Chondrocyte (in vitro differentiated cells): Measurements from ENCODE around the gene EHMT1. TPM values are rescaled to one million over a fixed set of nuclear protein-coding genes. Genes with fewer than 3 reads are reported as not detected.
A peak's percentile ranks its signal among the peaks of the same experiment; 100 is the strongest.

Source experiments
- DNase-seq: peaks from one replicate; pipeline ENCODE4 v3.0.0; 2021; ENCODE audit warnings: mixed read lengths, low spot score
- H3K27ac Mint-ChIP-seq: one replicate; pipeline ENCODE4 v1.8.0; 2021; ENCODE audit warnings: mild to moderate bottlenecking, moderate library complexity, mixed read lengths; ENCODE audit not compliant: unreplicated experiment
- H3K27me3 Mint-ChIP-seq: 2 replicates; pipeline ENCODE4 v1.8.0; 2021; ENCODE audit warnings: low read depth, mixed read lengths
- H3K36me3 Mint-ChIP-seq: 2 replicates; pipeline ENCODE4 v1.8.0; 2021; ENCODE audit warnings: low read depth, mixed read lengths
- H3K4me1 Mint-ChIP-seq: 2 replicates; pipeline ENCODE4 v1.8.0; 2021; ENCODE audit warnings: low read depth, mild to moderate bottlenecking, mixed read lengths
- H3K4me3 Mint-ChIP-seq: one replicate; pipeline ENCODE4 v1.8.0; 2021; ENCODE audit warnings: mild to moderate bottlenecking, moderate library complexity, mixed read lengths; ENCODE audit not compliant: unreplicated experiment
- H3K9me3 Mint-ChIP-seq: 2 replicates; pipeline ENCODE4 v1.8.0; 2021; ENCODE audit warnings: low read depth, mixed read lengths
- CTCF ChIP-seq: fragments of 200-600 bp; sonication (generic); IDR thresholded peaks from 2 replicates; pipeline ENCODE4 v1.5.0; 2021; ENCODE audit warnings: antibody characterized with exemption, mild to moderate bottlenecking, moderate library complexity
- total RNA-seq: library from RNA; stranded (reverse); gene quantifications from 3 replicates; pipeline ENCODE4 v1.2.1, GENCODE V29; 2021

Gene EHMT1
- total RNA-seq, 1 donor from 2014 or later = 61.0 TPM

GRCh38 chr9:137739371-137740309 is 120.8 kb downstream of the EHMT1 start:
- peaks cover 2% of the 10 kb centered on the region for H3K9me3 Mint-ChIP-seq
- H3K4me1 Mint-ChIP-seq = peaks cover 11% of the 10 kb centered on the region
- peaks cover 18% of the 10 kb centered on the region for H3K36me3 Mint-ChIP-seq
- H3K4me3 Mint-ChIP-seq = no peak overlapping the region
- peak overlapping the region; percentile 68 for H3K27ac Mint-ChIP-seq
- H3K27me3 Mint-ChIP-seq = no peaks in the 10 kb centered on the region
- DNase-seq = no peak
- no peak for TF ChIP-seq CTCF

GRCh38 chr9:137740312-137740711 is 121.5 kb downstream of the EHMT1 start:
- no peak overlapping the region for H3K4me3 Mint-ChIP-seq
- peak overlapping the region; percentile 68 for H3K27ac Mint-ChIP-seq
- DNase-seq = no peak
- H3K36me3 Mint-ChIP-seq = peaks cover 19% of the 10 kb centered on the region
- H3K9me3 Mint-ChIP-seq = peaks cover 2% of the 10 kb centered on the region
- peaks cover 11% of the 10 kb centered on the region for H3K4me1 Mint-ChIP-seq
- H3K27me3 Mint-ChIP-seq = no peaks in the 10 kb centered on the region
- TF ChIP-seq CTCF = peak; percentile 38

GRCh38 chr9:137741330-137741729 is 122.5 kb downstream of the EHMT1 start:
- H3K27ac Mint-ChIP-seq = no peak overlapping the region
- no peak for TF ChIP-seq CTCF

GRCh38 chr9:137742698-137743097 is 123.9 kb downstream of the EHMT1 start:
- peak; percentile 55 for DNase-seq
- H3K27ac Mint-ChIP-seq = no peak overlapping the region
- peaks cover 24% of the 10 kb centered on the region for H3K36me3 Mint-ChIP-seq

More at GRCh38 chr9:137741330-137741729, 122.5 kb downstream of the EHMT1 start:
- Mint-ChIP-seq H3K4me1 (peaks cover 21% of the 10 kb centered on the region), H3K36me3 (peaks cover 19% of the 10 kb centered on the region), H3K9me3 (no peaks in the 10 kb centered on the region), H3K4me3 (no peak overlapping the region), H3K27me3 (no peaks in the 10 kb centered on the region)
- DNase-seq = no peak

More at GRCh38 chr9:137742698-137743097, 123.9 kb downstream of the EHMT1 start:
- H3K4me1 Mint-ChIP-seq = peaks cover 22% of the 10 kb centered on the region
- no peaks in the 10 kb centered on the region for H3K27me3 Mint-ChIP-seq
- no peak overlapping the region for H3K4me3 Mint-ChIP-seq
- H3K9me3 Mint-ChIP-seq = no peaks in the 10 kb centered on the region
- no peak for TF ChIP-seq CTCF
